ENCODE data around the gene CBFA2T3.

Gene CBFA2T3

GRCh38 chr16:88905563-88905962 lies 71.4 kb downstream of the CBFA2T3 start:
- H3K79me2 ChIP-seq (ENCODE audit: insufficient read depth, low read length): peaks cover 64% of the 10 kb centered on the region; the same call in 1 of the 2 replicates

GRCh38 chr16:88904676-88905365 lies 72.2 kb downstream of the CBFA2T3 start:
- H3K79me2 ChIP-seq (ENCODE audit: insufficient read depth, low read length): peaks cover 56% of the 10 kb centered on the region; the same call in 1 of the 2 replicates
- H3K4me2 ChIP-seq (ENCODE audit: low read depth, low read length, poor library complexity, severe bottlenecking): no peak overlapping the region
- H3K9ac ChIP-seq (ENCODE audit: low read depth, low read length, poor library complexity, severe bottlenecking): no peak overlapping the region
- H3K4me1 ChIP-seq (ENCODE audit: insufficient read depth, low read length, poor library complexity, severe bottlenecking): no peaks in the 10 kb centered on the region
- H2AFZ ChIP-seq (ENCODE audit: low read length): no peak overlapping the region
- peaks cover 51% of the 10 kb centered on the region for H4K20me1 ChIP-seq (ENCODE audit: insufficient read depth, low read length, poor library complexity, severe bottlenecking)
- TF ChIP-seq CTCF (conservative IDR thresholded peaks at IDR 0.05; ENCODE audit: low read length) (no peak), EZH2phosphoT487 (IDR thresholded peaks at IDR 0.05; ENCODE audit: borderline replicate concordance) (no peak)
- H3K27me3 ChIP-seq (ENCODE audit: insufficient read depth, low read length, poor library complexity, severe bottlenecking): no peaks in the 10 kb centered on the region
- H3K36me3 ChIP-seq (ENCODE audit: insufficient read depth, low read length): peaks cover 19% of the 10 kb centered on the region; the same call in 1 of the 2 replicates
- no peaks in the 10 kb centered on the region for H3K9me3 ChIP-seq (ENCODE audit: insufficient read depth, low read depth, low read length)
- no peaks in the 10 kb centered on the region for H3F3A ChIP-seq (ENCODE audit: low read depth)
- H3K4me3 ChIP-seq (ENCODE audit: low read length, poor library complexity, severe bottlenecking): no peak overlapping the region
- no peaks in the 10 kb centered on the region for H3K9me2 ChIP-seq (replicated peaks; ENCODE audit: low read depth, low read length)

More at GRCh38 chr16:88905563-88905962, 71.4 kb downstream of the CBFA2T3 start:
- H3K4me3 ChIP-seq (ENCODE audit: low read length, poor library complexity, severe bottlenecking): no peak overlapping the region
- H3K4me2 ChIP-seq (ENCODE audit: low read depth, low read length, poor library complexity, severe bottlenecking): no peak overlapping the region
- H4K20me1 ChIP-seq (ENCODE audit: insufficient read depth, low read length, poor library complexity, severe bottlenecking): peaks cover 51% of the 10 kb centered on the region
- no peaks in the 10 kb centered on the region for H3K9me2 ChIP-seq (replicated peaks; ENCODE audit: low read depth, low read length)
- TF ChIP-seq CTCF (conservative IDR thresholded peaks at IDR 0.05; ENCODE audit: low read length): no peak
- no peak for TF ChIP-seq EZH2phosphoT487 (IDR thresholded peaks at IDR 0.05; ENCODE audit: borderline replicate concordance)
- no peaks in the 10 kb centered on the region for H3F3A ChIP-seq (ENCODE audit: low read depth)
- H3K9ac ChIP-seq (ENCODE audit: low read depth, low read length, poor library complexity, severe bottlenecking): no peak overlapping the region
- no peaks in the 10 kb centered on the region for H3K9me3 ChIP-seq (ENCODE audit: insufficient read depth, low read depth, low read length)
- no peaks in the 10 kb centered on the region for H3K27me3 ChIP-seq (ENCODE audit: insufficient read depth, low read length, poor library complexity, severe bottlenecking)
- no peaks in the 10 kb centered on the region for H3K4me1 ChIP-seq (ENCODE audit: insufficient read depth, low read length, poor library complexity, severe bottlenecking)
- H2AFZ ChIP-seq (ENCODE audit: low read length): no peak overlapping the region
- H3K36me3 ChIP-seq (ENCODE audit: insufficient read depth, low read length): peaks cover 12% of the 10 kb centered on the region; the same call in 1 of the 2 replicates

GRCh38 chr16:88903267-88903666 lies 73.7 kb downstream of the CBFA2T3 start:
- H3K79me2 ChIP-seq (ENCODE audit: insufficient read depth, low read length): peaks cover 41% of the 10 kb centered on the region; the same call in 1 of the 2 replicates
- H3K9me2 ChIP-seq (replicated peaks; ENCODE audit: low read depth, low read length): no peaks in the 10 kb centered on the region
- no peak overlapping the region for H3K9ac ChIP-seq (ENCODE audit: low read depth, low read length, poor library complexity, severe bottlenecking)
- H3K36me3 ChIP-seq (ENCODE audit: insufficient read depth, low read length): peaks cover 26% of the 10 kb centered on the region; the same call in 1 of the 2 replicates
- no peak overlapping the region for H3K4me2 ChIP-seq (ENCODE audit: low read depth, low read length, poor library complexity, severe bottlenecking)
- H2AFZ ChIP-seq (ENCODE audit: low read length): no peak overlapping the region
- H3F3A ChIP-seq (ENCODE audit: low read depth): no peaks in the 10 kb centered on the region
- peaks cover 43% of the 10 kb centered on the region for H4K20me1 ChIP-seq (ENCODE audit: insufficient read depth, low read length, poor library complexity, severe bottlenecking)
- H3K4me3 ChIP-seq (ENCODE audit: low read length, poor library complexity, severe bottlenecking): no peak overlapping the region
- H3K4me1 ChIP-seq (ENCODE audit: insufficient read depth, low read length, poor library complexity, severe bottlenecking): no peaks in the 10 kb centered on the region
- no peaks in the 10 kb centered on the region for H3K27me3 ChIP-seq (ENCODE audit: insufficient read depth, low read length, poor library complexity, severe bottlenecking)
- no peaks in the 10 kb centered on the region for H3K9me3 ChIP-seq (ENCODE audit: insufficient read depth, low read depth, low read length)
- TF ChIP-seq CTCF (conservative IDR thresholded peaks at IDR 0.05; ENCODE audit: low read length): no peak
- no peak for TF ChIP-seq EZH2phosphoT487 (IDR thresholded peaks at IDR 0.05; ENCODE audit: borderline replicate concordance)

All from Loucy (cell line).